ENCODE measurements around the gene DOCK1.
A peak's percentile ranks its signal among the peaks of the same experiment; 100 is the strongest.

The DOCK1 gene

DNA sequence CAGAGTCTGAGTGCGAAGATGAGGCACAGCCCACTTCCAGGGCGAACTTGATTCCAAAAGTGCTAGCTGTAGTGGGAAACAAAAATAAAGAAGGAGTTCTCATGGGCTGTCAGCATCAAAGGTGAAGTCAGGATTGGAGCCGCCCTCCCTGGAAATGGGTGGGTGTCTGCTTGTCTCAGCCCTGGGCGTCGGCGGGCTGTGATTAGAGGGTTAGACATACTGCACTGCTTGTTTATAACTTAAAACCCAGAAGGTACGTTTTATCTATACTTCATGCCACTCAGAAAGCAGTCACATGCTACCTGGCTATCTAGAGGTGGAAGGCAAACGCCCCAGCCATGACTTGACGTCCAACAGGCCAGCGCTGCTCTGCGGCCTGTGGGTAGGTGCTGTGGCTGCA is 535.1 kb downstream of the DOCK1 start:
- no peak for DNase-seq

DNA sequence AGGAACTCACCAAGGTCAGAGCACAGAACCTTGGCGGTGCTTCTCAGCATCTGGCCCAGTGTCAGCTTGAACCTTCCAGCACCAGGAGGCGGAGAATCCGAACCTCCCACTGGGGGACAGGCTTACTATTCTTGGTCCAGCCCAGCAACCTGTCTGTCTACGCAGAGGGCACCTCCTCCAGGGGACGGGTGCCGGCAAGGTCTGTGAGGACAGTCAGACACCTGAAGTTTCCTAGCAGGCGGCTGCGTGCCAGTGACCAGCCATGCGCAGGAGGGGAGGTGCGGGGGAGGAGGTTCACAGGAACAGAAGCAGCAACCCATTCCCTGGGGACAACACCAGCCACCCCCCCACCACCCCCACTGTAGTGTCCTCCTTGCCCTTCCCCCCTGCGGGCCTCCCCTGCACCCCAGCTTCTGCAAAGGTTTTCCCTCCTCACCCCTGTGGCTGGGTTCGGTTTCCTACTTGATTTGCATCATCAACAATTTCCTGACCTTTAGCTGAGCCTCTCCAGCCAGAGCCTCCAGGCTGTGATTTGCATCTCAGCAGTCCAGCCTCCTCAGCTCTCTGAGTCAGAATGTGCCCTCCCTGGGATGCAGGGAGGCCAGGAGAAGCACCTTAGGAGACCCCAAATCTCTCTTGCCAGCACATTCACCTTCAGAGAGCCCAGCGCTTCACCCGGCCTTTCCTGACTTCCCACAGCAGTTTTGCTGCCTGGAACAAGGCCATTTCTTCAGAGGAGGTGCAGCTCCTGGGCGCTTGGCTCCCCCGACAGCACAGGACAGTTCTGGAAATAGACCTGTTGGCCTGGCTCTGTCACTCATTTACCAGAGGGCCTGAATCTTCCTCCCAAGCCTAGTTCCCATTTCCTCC is 536.4 kb downstream of the DOCK1 start:
- no peak for DNase-seq

DNA sequence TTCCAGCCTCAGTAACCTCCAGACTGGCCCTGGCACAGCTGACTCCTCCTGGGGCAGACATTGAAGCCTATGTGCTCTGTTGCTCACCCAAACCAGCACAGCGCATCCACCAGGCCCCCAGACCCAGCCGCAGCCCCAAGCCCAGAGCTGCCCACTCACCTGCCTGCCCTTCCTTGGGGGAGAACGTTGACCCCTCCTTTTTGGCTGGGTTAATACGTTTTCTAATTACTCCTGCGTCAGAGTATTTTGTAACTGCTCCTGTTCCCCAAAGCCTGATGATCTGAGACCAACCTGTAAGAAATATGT is 536.9 kb downstream of the DOCK1 start:
- DNase-seq: no peak

DNA sequence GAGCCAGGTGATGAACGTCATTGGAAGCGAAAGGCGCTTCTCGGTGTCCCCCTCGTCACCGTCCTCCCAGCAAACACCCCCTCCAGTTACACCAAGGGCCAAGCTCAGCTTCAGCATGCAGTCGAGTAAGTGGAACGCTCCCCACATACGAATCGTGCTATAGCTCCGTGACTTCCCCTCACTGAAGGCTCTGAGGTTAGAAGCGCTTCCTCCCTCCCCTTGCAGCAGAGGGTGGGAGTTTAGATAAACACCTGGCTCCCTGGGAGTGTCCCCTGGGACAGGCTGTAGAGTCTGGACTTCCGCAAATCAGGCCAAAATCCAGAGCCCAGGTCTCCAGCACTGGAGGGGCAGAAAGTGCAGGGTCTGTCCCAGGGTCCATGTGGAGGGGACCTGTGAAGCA is 538.9 kb downstream of the DOCK1 start:
- no peak for DNase-seq

DNA sequence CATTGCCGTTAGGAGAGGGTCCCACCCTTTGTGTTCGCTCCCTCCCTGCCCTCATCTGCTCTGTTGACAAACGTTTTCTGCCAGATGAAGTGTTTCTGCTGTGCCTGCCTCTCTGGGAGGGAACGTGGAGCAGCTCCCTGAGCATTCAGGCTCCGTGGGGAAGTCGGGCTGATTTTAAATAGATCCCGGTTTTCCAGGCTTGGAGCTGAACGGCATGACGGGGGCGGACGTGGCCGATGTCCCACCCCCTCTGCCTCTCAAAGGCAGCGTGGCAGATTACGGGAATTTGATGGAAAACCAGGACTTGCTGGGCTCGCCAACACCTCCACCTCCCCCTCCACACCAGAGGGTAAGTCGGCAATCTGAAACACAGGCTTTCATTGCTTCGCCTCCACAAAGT is 542.0 kb downstream of the DOCK1 start:
- DNase-seq: no peak

DNA sequence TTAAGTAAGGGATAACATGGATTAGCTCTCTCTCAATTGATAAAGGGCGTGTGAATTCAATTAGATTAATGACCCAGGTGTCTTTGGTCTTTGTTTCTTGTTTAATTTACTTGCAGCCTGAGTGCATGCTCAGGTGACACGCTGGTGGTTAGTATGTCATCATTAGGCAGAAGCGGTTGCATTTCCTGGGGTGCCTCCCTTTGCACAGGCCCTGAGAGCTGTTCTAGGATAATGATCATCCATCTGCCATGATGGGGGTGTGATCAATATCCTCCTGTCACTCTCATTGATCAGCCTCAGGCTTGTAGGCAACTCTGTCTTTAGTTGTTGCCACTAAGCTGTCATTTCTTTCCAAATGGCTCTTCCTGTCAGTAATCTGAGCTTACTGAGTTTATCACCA is 544.3 kb downstream of the DOCK1 start:
- no peak for DNase-seq

DNA sequence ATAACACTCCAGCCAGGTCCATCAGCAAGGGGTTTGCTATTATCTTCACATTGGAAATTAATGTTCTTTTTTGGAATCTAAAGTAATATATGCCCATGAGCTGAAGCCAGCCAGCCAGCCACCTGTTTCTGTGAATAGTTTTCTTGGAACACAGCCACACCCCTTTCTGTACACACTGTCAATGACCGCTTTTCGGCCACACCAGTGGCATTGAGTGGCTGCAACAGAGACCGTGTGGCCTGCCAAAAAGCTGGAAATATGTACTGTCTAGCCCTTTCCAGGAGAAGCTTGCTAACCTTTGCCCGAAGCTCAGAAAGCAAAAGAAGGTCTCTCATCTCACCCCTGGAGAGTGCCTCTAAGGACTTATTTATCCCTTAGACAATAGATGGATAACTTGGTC is 545.4 kb downstream of the DOCK1 start:
- no peak for DNase-seq

DNA sequence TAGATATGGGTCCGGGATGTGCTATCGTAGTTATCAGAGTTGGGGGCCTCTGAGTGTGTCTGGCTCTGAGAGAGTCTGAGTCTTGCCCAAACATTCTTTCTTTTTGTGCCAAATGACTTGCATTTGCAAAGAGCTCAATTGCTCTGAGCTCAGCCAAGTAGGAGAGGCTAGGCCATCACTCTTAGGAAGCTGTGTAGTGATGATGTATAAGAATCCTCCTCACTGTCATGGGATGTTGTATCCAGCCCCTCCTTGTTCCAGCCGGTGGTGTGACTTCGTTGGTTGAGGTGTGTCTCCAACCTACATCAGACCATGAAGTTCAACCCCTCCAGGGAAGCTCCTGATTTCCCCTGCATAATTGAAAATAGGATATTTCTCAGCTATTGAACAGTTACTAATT is 546.4 kb downstream of the DOCK1 start:
- no peak for DNase-seq

DNA sequence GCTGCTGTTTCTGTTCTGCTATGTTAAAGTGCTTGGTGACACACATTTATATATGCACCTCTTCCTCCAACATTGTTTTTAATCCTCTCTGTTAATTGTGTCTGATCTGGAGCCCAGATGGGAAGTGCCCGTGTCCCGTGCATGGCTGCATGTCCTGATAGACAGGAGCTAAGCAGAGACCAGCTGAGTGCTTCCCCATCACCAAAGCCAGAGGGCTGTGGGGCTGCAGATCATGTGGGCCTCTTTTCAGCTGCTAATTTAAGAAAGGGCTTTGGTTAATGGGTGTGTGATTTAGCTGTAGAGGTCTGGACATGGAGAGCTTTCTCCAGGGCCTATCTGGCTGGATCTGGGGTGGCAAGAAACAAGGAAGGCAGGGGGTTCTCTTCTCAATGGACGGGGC is 547.3 kb downstream of the DOCK1 start:
- no peak for DNase-seq

DNA sequence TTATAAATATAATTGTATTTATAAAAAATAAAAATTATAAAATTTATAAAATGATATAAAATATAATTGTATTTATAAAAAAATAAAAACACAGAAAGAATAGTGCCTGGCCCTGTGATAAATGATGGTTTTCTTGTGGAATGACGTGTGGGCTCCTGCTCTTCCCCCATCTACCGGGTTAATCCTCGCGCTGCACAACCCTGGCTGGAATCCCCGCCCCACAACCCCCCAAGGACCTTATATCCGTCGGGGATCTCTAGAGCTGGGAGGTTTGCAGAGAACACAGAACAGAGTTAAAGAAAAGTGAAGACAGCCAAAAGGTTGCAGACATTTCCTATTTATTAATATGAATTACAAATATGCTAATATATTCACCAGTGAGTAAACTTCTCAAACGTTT is 548.5 kb downstream of the DOCK1 start:
- DNase-seq: no peak

DNA sequence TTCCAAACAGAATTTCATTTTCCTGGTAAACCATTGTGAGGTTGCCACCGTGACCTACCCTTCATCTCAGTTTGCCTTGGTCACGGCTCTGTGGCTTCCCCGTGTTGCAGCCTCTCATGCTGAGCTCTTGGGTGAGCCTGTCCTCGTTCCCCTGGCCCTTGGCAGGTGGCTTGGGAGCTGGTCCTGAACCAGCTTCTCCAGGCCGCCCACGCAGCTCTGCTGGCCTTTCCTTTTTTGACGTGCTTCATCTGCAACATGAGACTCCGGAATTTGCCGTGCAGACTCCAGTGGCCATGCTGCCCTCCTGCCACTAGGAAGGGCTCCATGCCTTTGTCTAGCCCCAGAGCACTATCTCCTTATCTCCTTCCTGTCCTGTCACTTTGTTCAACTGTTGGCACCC is 550.9 kb downstream of the DOCK1 start:
- no peak for DNase-seq

DNA sequence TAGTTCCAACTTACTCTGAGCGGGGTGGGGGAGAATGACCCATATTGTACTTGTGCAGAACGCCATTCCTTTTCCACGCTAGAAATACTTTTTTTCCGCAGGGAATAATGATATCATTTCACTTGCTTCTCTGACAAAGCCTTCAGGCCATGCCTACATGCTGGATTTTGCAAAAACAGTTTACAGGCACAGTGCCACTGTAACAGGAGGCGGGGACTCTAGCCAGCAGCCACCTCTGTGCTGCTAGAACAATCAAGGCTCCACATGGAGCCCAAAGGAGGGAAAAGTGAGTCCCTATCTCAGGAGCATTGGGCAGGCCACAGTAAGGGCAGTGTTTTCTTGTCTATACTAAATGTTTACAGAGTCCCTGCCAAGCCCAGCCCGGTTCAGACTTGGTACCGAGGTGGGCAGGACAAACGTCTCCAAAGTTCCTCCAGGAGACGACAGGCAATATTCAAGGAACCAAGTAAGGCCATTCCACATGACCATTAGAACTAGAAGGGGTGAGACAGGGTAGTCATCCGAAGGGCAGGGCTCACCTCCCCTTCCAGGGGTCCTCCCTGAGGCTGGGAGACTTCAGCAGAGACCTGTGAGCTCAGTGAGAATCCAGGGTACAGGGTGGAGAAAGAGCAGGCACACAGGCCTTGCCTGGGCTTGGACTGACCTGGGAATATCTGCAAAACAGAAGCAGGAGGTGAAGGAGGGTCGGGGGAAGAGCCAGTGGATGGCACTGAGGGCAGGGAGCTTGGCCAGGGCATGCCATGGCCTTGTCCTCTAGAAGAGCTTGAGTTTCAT is 553.0 kb downstream of the DOCK1 start:
- DNase-seq: no peak

DNA sequence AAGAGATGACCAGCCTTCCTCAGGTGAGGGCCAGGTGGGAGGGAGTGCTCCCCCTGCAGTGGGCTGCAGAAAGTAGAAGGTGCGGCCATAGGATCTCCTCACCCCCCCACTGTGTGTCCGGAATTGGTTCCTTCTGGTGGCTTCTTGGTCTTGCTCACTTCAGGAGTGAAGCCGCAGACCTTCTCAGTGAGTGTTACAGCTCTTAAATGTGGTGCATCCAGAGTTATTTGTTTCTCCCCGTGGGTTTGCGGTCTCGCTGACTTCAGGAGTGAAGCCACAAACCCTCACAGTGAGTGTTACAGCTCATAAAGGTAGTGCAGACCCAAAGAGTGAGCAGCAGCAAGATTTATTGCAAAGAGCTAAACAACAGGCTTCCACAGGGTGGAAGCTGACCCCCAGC is 553.6 kb downstream of the DOCK1 start:
- no peak for DNase-seq

DNA sequence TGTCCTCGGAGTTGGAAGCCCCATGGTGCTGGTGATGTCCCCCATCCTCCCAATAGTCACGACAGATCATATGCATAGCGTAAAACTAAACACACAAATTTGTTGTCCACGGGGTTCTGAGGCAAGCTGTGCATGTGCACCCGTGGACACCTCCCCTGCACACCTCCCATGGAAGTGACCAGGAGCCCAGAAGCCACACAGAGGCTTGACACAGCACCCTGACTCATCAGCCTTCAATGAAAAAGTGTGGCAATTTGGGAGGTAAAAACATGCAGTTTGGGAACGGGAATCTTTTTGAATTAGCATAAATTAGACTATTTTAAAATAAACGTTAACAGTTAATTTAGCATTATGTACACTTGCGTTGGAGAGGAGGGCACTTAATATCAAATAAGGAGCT is 554.7 kb downstream of the DOCK1 start:
- no peak for DNase-seq

DNA sequence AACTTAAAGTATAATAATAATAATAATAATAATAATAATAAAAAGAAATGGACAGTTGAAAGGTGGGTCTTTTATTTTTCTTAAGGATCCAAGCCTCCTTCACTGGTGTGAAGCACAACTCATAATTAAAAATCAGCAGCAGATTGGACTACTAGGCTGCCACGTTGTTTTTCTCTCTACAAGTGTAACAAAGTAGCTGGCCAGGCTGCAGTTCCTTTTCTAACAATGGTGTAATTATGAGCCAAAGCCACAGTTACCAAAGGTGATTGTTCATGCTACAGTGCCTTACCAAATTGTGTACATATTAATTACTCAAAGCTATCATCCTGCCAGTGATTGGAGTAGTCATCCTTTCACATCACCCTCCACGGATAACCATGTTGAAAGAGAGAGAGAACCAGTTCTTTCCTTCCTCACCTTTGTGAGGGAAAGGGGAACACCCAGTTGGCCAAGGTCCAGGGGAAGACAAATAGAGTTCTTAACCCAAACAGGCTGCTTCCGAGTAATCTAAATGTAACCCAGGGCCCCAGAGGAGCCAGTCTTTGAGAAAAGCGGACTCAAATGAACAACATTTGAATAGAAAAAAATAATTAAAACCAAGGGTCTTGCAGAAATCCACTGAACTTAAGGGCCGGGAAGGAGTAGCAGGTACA is 557.5 kb downstream of the DOCK1 start:
- no peak for DNase-seq

DNA sequence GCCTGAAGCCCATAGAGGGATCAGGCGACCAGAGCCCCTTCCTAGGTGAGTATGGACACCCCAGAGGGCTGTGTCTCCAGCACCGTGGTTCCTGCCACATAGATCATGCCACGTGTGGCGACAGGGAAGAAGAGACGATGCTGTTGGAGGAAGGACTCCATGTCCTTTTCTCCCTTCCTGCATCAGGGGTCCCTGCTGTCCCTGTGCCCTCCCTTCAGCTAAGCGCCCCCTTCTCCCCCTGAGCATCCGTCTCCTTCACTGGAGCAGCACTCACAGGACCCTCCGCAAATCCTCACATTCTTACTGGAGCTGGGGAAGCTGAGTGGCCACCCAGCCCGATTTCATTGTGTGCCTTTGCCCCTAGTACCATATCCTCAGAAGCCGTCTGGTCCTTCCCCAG is 558.3 kb downstream of the DOCK1 start:
- DNase-seq: no peak

DNA sequence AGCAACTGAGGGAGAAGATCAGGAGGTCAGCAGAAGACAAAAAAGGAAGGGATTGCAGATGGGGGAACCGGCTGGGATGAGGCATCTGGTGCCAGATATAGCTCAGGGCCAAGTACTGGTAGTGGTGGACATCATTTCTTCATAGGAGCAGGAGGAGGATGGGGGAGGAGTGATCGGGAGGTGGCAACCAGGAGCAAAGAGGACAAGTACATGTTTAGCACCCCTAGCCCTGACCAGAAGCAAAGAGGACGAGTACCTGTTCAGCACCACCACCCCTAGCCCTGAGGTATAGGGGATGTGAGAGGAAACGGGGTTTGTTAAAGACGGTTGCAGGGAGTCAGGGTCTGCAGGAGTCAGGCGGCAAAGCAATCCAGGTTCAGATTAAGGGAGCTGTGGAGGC is 559.3 kb downstream of the DOCK1 start:
- no peak for DNase-seq

DNA sequence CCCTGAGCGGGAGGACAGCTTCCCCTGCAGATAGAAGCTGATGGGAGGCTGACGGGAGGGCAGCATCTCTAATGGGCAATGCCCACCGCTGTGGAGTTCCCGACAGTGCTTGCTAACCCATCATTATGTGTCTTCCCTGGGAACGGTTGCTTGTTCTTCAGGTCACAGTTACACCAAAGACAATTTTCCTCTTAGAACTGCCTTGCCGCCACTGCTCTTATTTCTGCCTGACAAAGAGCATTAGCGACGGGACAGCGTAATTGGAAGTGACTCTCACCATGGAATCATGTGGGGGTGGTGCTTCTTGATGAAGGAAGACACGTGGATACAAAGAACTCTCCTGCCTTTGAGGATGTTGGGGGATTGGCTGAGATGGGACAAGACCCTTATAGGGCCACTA is 562.6 kb downstream of the DOCK1 start:
- no peak for DNase-seq

DNA sequence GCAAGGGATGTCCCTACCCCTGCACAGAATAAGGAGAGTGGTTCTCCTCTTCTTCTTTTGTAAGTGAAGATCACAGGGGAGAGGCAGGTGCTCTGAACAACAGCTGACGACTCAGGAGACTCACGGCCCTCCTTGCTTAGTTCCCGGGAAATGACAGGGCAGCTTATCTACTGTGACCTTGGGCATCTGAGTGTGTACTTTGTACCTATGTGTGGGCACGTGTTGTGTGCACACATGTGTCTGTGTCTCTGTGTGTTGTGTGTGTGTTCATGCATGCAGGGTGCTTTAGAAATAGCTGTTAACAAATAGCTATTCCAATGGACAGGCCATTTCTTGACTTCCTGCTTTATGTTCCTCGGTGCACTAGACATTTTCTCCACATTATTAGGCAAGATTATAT is 563.4 kb downstream of the DOCK1 start:
- DNase-seq: no peak

DNA sequence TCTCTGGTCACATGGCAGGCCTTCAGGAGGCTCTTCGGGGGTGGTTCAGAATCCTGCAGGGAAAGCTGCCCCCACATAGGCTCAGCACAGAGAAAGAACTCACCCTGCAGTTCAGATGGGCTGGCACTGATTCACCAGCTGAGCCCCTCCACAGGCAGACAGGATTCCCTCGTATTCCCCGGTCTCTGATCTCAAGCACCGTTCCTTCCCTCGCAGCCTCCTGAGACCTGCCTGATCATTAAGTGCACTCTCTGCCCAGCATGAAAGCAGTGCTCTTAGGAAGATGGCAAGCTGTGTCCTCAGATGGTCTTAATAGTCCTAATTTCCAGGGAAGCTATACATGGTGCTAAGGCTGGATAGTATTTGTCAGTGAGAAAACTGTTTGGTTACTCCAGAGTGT is 565.7 kb downstream of the DOCK1 start:
- DNase-seq: no peak

DNA sequence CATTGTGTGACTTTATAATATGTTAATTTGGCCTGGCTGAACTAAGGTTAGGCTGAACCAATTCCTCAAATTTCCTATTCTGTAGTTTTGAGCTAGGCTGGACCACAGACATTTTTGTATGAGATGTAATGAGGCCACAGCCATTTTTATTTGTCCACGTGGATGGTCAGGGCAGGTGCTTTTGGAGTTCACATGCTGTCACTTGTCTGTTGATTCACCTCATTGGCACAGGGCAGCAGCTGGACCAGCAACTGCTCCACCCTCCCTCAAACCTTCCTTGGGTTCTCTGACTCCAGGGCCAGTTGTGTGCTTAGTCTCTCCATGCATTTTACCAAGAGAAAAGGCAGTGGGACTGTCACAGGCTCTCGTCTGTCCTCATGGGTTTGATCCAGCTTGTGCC is 567.7 kb downstream of the DOCK1 start:
- DNase-seq: no peak

DNA sequence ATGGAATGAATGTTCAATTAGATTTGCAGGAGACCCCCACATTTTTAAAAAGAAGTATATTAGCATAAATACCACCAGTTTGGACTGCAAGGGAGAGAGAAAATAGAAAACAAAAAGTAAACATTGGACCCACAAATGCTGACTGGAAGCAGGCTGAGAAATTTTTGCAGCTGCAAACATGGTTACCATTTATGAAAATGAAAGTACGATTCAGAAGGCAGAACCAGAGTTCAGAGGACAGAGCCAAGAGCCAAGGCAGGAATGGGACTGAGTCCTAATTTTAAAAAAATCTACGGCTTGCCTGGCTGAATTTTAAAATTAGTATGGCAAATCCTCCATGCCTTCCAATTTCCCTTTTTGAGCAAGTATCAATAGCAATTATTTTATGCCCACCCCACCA is 569.3 kb downstream of the DOCK1 start:
- no peak for DNase-seq

DNA sequence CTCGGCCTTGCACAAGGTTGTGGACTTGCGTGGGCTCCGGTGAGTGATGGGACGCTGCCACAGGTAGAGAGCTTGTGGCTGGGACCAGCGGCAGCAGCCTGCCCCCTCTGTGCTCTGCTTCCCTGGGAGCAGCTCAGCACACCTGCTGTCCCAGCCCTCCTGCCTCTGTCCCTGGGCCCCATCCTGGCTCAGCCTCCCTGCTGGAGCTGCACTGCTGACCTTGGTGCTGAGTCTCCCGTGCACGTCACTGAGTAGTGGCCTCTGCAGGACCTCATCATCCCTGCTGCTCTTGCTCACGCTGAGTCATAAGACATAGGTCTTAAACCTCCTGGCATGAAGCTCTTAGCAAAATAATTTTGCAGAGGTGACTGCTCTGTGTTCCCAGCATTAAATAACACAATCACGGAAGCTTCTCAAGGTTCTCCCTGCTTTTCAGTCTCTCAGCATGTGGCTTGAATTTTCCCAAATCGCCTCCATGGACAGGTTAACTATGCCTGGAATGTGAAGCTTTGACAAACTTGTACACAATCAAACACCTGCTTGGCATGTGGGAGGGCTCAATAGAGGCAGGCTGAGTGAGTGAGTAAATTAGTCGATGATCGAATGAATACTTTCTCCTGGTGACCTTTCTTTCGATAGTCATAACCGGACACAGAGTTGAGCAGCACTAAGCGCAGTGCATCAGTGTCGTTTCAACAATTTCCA is 580.1 kb downstream of the DOCK1 start:
- peak; percentile 9 for DNase-seq
